CD4-positive, alpha-beta T cell treated with Interleukin-15 for 4 hours (primary cell): ENCODE measurements around the gene HERC3.

Experiments used
- DNase-seq: peaks from one replicate; pipeline ENCODE4 v3.0.0-alpha.2; 2020; ENCODE audit warnings: low spot score

HERC3 gene

DNA sequence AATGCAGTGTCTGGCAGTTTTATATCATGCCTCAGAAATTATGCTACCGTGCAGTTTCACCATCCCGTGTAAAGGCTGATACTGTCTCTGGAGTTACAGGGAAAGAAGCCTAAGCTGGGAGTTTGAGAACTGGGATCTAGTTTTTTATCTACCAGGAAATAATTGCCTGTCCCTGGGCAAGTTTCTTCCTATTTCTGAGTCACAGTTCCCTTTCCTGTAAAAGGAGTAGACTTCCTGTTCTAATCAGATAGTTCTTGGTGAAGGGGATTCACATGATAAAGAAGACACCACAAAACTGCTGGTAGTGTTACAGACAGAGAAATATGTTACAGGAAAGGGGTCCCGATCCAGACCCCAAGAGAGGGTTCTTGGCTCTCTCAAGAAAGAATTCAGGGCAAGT lies 17.1 kb downstream of the HERC3 start:
- no peak for DNase-seq

DNA sequence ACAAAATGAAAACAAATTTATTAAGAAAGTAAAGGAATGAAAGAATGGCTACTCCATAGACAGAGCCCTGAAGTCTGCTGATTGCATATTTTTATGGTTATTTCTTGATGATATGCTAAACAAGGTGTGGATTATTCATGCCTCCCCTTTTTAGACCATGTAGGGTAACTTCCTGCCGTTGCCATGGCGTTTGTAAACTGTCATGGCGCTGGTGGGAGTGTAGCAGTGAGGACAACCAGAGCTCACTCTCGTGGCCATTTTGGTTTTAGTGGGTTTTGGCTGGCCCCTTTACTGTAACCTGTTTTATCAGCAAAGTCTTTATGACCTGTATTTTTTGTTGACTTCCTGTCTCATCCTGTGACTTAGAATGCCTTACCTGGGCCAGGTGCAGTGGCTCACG lies 17.5 kb downstream of the HERC3 start:
- peak; percentile 18 for DNase-seq

DNA sequence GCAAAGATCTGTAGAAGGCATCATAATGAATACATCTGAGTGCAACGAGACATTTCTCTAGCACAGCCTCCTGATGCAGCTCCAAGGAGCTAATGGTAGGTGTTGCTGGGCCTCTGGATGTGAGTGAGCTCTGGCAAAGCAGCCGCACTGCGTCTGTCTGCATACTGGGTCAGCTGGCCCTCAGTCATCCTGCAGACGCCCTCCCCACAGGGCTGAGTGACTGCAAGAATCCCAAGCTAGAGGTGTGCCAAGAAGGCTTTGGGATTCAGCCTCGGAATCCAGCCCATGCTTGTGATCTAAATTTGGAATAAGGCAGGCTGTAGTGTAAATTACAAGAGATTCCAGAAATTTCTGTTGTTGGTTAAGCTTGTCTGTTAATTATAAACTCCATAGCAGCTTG lies 18.5 kb downstream of the HERC3 start:
- DNase-seq: no peak

DNA sequence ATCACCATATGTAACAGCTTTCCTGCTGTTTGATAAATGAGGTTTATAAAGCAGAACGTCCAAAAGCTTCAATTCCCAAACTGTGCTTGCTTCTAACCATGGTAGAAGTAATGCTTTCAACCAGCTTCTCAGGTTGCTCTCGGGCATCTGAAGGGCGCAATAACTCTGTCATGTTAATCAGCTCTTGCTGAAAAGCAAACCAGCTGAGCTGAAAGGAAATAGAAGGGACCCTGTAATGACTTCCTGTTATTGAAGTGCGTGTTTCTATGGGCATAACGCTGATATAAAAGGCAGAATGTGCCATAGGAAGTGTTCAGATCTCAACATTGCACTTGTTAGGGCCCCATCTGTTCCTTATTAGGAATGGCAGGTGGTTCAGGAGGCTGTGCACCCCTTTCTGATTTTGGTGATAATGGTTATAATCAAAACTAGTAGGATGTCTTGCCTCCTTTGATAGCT lies 21.2 kb downstream of the HERC3 start:
- DNase-seq: peak; percentile 72

DNA sequence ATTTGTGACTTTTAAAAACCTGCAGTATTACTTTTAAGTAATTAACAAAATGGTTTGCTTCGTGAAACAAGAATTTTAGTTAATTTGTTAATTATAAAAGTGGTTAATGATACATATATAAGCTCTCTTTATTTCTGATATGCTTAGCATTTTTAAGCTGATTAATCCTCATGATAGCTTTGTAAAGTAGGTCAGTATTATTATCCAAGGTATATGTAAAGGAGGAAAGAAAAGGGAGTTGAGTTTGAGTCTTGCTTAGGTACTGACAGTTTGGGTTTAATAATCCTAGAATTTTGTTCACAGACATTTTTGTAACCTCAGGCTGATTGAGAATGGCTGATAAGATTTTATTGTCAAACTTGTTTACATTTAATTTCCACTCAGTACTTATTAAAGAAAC lies 21.8 kb downstream of the HERC3 start:
- no peak for DNase-seq

DNA sequence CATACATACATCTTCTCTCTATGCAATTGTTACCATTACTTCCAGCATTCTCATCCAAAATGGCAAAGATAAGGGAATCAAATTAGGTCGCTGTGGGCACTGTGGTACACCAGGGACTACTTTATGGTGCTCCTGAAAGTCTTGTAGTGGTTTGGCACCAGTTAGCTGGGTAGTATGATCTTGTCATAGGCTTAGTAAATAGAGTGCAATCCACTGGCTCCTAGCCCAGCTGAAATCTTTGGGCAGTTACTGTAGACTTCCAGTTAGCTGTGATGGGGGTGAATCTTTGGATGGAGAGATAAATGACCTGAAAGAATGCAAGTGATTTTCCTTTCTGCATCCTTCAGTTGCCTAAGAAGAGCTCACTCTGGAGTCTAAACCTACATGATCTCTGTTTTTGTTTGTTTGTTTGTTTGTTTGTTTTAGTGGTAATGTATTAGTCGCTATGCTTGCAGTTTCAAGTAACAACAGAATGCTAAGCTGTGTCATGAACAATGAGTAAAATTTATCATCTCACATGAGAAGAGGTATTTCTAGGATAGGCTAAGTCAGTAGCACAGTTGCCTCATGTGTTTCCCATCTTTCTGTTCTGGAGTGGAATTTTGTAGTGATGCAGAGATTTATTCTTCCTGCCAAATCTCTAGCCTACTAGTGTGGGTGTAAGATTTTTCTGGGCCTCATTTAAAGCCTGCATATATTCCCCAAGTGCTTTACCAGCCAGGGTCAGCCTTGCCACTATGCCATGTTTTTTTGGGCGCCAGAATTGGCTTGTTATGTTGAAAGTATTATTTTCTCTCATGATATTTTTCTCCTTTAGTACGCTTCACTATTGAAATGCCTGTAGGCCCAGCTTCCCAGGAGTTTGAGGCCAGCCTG lies 24.2 kb downstream of the HERC3 start:
- no peak for DNase-seq

DNA sequence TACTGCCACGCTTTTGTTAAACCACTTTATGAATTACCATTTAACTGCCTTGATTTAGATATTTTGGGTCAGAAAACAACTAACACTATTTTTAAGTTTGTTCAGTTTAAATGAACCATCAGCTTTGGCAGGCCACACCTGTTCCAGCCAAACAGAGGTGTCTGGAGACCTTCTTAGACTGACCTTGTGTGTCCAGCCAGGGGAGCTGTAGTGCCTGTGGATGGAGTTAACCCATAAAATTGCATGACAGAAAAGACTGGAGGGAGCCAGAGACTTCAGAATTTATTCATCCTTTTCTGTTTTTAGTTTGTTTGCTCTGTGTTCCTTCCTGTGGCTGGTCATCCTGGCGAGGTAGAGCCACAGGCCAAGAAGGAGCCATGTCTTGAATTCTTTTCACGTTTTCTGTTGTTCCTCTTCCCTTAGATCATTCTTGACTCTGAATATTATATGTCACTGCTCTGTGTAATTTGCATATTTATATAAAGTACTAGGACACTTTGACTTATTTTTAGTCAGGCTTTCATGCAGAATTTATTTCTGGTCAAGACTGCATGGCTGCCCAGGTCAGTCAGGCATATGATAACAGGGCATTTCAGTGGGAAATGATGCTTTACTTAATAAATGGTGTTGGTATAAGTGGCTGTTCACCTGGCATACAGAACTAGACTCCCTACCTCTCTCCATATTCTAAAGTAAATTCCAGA lies 26.7 kb downstream of the HERC3 start:
- DNase-seq: no peak

DNA sequence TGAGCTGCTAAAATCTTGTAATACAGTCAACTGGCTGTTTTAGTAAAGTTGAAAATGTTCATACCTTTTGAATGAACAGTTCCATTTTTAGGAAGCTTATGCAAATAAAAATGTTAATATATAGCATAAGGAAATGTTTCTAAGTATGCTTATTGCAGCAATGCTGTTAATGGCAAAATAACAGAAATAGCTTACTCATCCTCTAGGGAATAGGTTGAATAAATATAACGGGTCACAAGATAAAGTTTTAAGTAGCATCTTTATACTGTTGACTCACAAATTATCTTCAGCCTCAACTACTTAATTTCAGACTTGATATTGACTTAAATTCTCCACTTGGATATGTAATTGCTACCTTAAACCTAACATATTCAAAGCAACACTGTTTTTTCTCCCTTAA lies 27.7 kb downstream of the HERC3 start:
- no peak for DNase-seq

DNA sequence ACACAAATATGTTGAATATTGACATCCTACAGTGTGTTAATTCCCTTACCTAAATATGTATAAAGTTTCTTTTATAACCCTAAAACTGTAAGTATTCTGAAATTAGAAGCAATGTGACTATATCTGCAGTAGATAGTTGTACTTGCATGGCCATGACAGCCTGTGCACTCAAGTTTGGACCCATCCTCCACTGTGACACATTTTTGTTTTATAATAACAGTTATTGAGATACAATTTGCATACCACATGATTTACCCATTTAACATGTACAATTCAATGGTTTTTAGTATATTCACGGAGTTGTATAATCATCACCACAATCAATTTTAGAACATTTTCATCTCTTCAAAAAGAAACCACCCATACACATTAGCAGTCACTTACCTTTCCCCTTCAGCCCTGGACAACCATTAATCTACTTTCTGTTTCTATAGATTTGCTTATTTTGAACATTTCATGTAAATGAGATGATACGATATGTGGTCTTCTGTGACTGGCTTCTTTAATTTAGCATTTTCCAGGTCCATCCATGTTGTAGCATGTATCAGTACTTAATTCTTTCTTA lies 29.6 kb downstream of the HERC3 start:
- no peak for DNase-seq

DNA sequence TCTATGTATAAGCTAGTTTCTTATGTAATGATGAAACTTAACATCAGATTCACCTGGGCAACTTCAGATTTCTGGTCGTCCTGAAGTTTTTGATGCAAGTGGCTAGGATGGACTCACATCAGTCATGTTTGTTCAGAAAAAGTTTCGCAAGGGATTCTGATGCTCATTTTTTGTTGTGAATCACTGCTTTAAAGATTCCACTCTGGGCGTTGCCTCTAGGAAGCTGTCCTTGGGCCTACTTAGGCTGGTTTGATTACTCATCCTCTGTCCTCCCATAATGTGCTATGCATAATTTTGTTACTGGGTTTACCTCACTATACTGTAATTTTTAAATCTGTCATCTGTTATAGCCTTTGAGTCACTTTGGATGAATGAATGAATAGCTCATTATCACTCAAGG lies 30.8 kb downstream of the HERC3 start:
- DNase-seq: no peak

DNA sequence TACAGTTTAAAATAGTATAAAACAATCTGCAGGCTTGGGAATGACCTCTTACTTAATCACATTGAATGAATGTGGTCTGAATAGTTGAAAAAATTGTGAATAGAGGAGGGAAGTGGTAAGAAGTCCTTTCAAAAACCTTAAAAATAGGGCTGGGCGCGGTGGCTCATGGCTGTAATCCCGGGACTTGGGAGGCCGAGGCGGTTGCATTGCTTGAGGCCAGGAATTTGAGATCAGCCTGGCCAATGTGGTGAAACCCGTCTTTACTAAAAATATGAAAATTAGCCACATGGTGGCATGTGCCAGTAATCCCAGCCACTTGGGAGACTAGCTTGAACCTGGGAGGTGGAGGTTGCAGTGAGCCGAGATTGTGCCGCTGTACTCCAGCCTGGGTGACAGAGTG lies 36.5 kb downstream of the HERC3 start:
- DNase-seq: no peak

DNA sequence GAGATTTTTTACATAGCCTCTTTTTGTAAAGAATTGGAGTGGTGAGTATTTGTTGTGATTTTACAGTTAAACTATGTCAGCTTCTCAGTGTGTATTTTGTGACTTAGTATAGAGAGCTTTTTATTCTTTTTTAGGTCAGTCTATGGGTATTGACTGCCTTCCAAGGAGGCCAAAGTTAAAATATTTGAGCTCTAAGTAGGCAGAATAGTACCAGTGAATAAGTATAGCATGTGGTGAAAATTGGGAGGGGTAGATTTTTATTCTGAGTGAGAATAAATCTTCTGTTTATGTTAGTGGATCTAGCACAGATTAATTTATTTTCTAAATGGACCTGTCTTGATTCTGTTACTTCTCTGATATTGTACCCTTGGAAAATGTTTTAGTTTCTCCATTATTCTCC lies 37.5 kb downstream of the HERC3 start:
- DNase-seq: no peak

DNA sequence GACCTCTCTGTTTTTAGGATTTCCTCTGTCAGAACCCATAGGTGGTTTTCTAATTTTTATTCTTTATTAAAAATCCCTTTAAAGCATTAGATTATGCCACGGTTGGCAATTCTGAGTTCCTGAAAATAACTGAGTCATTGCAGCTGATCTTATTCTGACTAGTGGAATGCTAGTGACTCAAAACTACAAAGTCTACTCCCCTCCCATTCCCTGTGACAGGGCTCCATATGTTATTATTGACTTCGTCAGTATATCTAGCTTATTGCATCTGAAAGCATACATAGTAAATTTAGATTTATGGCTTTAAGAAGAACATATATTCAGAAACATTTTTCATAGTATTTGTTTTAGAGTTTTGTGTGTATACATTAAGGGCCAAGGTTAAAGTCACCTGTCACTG lies 38.5 kb downstream of the HERC3 start:
- DNase-seq: no peak

DNA sequence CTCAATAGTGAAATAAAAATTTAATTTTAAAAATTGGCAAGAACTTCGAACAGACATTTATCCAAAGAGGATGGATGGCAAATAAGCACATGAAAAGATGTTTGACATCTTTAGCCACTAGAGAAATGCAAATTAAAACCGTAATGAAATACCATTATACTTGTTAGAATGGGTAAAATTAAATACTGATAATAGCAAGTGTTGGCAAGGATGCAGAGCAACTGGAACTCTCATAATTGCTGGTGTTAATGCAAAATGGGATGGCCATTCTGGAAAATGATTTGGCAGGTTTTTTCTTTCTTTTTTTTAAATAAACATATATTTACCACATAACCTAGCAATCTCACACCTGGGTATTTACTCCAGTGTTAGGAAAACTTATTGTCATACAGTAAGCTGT lies 51.7 kb downstream of the HERC3 start:
- no peak for DNase-seq

DNA sequence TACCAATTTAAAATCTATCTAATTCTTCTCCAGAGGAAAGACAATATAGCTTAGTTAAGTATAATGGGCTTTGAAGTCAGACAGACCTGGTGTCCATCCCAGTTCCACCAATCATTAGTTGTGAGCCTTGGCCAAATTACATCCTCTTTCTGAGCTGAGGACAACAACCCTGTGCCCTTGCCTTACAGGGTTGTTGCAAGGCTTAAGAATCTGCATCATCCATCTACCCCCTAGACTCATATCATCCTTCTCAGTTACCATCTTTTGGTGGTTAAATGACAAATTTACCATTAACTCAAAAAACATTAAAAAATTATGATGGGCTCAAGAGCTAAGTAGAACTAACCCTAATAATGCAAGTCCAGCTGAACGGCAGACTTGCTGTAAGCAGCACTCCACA lies 53.7 kb downstream of the HERC3 start:
- DNase-seq: no peak

DNA sequence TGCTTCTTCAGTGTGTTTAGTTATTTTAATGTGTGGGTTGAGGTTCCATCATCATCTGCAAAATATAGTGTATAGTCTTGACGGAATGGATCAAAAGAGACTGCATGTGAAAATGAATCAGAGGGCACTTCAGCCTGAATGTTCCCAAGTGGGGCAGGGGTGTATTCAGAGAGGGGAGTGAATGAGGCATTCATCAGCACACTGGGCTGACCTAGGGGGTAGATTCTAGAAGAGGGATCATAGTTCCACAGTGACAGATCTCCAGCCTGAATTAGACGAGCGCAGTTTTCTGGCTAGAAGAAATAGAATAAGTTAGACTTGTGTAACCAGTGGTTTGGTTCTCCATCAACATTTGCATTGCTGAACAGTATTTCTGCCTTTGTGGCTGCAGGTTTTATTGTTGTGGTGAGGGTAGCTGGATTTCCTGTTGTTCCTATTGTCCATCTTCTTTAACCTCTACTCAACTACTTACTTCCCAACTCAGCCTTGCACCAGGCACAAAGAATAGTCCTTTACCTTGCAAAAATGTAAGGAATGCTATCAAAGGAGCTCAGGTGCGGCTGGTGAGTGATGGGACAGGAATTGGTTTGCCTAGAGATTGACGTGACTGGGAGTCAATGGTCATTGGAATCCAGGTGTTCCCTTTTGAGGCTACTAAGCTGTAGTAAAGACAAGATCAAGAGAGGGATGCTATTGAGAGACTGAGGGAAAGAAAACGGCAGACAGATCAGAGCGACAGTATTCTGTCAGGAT lies 54.4 kb downstream of the HERC3 start:
- DNase-seq: no peak

DNA sequence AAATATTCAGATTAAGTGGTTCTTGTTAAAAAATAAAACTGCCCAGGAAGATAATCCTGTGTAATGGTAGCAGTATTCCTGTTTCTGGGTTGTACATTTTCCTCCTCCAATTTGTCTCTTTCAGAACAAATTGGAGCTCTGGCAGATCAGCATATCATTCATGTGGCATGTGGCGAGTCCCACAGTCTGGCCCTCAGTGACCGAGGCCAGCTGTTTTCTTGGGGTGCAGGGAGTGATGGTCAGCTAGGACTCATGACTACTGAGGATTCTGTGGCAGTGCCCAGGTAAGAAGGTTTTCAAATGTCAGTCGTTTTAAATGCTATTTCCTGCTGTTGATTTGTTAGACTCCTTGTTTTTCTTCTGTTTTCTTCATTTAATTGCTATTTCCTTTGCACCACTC lies 57.4 kb downstream of the HERC3 start:
- no peak for DNase-seq

DNA sequence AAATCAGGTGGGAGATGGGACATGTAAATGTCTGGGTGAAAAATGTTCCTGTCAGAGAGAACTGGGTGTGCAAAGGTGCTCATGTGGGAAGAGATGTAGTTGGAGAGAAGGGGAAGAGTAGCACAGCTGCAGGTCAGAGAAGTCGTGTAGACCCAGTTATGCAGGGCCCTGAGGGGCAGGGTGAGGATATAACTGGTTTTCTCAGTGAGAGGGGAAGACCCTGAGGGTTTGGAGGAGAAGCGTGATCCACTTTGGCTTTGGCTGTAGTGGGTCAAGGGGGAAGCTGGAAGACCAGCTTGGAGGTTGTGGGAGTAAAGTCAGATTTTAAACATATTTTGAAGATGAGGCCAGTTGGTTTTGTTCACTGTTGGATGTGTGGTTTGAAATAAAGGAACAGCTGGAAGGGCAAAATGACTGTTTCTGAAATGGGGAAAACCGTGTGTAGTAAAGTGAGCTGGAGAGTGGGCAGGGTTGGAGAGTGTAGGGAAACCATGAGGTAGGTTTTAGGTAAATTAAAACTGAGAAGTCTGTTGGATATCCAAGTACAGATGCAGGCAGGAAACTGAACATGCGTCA lies 61.2 kb downstream of the HERC3 start:
- DNase-seq: no peak

DNA sequence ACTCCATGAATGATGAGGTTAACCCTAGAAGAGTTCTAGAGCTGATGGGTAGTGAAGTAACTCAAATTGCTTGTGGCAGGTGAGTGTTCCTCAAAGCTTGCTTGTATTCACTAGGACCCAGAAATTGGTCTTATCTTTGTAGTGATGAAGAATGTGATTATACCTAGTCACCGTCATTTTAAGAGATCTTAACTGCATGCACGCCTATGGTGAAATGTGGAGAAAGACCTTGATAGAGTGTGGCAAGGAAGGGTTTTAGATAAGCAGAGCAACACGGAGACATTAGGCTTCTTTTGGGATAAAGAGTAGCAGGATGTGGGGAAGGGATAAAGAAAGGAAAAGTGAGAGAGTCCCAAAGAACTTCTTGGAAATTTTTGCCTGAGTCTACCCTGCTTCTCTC lies 62.9 kb downstream of the HERC3 start:
- DNase-seq: no peak

DNA sequence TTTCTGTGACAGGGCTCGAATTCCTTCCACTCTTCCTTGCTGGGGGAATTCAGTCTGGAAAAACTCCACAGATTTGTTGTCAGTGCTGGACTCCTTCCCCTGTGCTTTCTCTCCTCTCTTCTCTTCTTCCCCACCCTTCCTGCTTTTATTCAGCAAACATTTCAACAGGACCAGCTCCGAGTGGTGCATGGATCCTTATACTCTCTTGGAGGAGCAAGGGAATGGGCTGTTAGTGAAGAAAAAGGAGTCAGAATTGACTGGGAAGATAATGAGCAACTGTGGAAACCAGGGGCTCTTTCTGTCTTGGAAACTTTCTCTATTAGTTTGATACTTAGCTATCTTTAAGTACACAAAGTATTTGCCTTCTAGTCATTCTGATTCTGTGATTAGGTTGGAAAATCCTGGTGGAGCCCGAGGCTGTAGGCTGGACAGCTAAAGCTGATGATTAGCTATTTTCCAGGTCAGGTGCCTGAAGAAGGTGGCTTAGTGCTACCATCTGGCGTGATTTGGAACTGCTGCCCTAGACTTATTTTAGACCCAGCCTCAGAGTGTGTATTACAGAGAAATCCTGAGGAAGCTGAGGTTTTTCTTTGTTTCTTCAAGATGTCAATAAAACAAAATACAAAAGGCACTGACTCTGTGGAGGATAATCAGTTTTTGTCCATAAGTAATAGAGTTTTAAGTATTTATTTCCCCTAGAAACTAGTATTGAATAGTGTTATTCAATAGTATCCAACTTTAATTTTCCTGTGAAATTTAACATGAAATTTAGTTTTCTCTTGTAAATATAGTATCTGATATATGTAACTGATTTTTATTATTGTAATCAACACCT lies 67.0 kb downstream of the HERC3 start:
- peak; percentile 44 for DNase-seq

DNA sequence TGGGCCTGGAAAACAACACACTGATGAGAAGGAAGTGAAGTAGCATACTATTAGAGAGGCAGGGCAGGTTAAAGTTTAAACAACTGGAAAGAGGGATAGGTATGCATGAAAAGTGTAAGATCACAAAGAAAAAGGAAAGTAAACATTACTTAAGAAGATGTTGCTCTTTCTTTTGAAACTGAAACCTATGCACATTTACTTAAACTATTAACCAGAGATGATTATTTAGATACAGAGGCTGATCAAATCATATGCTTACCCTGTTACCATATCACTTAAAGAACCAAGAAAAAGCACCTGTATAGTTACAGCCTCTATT lies 67.6 kb downstream of the HERC3 start:
- no peak for DNase-seq
